Fibroblast of skin of left quadriceps (primary cell): ENCODE results near the gene SLC6A6.

Experiments
- DNase-seq, 2 experiments: peaks; one replicate each; pipeline ENCODE4 v3.0.0-alpha.2; 2013; ENCODE audit warnings: low read depth in 2 of 2

Gene SLC6A6

DNA sequence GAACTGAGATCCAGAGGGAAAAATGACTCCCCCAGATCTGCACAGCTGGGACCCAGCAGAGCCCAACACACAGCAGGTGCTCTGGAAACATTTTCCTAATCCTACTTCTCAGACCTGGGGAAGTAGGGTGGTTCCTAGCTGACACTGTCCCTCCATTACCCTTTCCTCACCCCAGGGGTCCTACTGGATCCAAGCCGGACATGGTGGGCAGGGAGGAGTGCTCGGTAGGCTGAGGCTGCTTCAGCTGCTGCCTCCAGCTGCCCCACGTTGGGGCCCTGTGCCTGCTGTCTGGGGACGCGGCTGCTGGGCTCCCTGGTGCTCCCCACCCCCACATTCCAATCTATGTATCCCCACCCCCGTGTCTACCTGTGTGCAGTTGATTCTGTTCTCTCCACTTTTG is 29.8 kb upstream of the SLC6A6 start:
- DNase-seq, result no peak

DNA sequence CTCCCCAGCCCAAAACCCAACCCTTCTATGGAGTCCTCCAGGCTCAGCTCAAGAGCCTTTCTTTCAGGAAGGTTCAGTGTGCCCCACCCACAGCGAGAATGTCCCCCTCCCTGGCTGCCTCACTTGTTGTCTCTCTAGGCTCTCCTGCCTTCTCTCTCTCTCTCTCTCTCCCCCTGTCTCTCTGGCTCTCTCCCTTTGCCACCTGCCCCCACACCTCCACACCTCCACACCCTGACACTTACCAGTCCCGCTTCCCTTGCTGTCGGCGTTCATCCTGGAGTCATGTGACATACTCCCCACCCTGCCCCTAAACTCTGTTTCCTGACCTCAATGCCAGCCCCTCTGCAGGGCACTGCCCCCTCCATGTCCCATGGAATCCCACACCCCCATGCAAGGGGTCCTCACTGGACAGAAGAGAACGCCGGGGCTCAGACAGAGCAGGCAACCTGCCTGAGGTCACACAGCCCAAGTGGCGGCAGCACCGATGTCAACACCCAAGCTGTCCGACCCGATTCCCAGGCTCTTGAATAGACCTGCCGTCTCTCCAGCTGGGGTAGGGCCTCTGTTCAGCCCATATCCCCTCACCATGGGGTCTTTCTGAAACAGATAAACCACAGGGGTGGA is 28.5 kb upstream of the SLC6A6 start:
- no peak for DNase-seq

DNA sequence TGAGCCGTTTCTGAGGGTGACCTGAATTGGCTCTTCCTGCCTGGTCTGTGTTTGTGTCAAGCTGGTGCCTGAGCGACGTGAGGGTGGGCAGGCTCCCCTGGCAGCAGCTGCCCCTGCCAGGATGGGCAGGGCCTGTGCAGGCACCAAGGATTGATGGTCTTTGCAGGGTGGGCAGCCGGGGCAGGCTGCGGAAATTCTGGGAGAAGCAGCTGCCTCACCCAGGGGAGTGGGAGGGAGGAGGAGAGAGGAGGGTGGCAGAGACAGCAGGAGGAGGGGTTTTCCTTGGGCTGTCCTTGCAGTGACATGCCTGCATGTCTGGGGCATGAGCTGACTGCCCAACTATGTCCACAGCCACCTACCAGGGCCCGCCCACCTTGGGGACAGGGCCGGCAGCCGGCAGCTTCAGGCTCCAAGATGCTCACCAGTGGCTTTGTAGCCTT is 27.9 kb upstream of the SLC6A6 start:
- DNase-seq, result no peak

DNA sequence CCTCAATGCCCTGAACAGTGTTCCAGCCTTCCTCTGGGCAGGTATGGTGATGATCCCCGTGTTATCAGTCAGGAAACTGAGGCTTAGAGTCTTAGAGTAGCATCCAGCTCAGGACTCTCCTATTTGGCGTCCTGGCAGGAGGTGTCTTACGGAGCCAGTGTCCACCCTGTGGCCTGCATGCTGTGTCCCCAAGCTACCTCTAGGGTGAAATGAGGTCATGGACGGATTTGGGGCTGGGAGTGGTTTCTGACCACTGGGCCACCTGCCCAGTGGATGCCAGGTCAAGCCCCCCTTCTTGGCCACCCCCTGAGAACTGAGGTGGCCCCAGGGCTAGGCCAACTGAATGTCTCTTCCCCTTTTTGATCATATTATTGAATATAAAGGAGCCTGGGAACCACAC is 27.2 kb upstream of the SLC6A6 start:
- no peak for DNase-seq

DNA sequence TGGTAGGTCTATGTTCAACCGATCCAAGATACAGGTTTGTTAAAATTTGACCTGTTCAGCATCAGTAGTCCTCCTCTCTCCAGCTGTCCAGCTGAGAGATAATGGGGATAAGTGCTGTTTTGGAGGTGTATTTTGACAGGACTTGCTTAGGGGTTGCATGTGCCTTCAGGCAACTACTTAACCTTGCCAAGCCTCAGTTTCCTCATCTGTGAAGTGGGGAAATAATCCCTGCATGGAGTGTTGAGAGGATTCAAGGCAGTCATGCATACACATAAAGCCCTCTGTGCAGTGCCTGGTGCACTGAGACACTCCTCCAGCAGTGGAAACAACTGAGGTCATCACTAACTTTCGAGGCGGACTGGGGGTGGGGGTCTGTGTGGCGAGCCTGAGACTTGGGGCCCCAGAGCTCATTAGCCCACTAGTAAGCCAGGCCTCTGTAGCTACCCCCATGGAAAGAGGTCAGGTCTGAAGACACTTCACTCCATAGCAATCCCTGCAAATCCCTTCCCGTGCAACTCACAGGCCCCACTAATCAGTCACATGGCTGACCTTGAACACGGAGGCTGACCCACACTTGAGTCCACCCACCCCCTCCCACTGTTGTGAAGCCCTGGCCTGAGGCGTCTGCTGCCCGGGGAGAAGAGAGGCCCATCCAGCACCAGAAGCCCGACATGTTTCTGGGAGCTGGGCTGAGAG is 25.9 kb upstream of the SLC6A6 start:
- DNase-seq, result no peak

DNA sequence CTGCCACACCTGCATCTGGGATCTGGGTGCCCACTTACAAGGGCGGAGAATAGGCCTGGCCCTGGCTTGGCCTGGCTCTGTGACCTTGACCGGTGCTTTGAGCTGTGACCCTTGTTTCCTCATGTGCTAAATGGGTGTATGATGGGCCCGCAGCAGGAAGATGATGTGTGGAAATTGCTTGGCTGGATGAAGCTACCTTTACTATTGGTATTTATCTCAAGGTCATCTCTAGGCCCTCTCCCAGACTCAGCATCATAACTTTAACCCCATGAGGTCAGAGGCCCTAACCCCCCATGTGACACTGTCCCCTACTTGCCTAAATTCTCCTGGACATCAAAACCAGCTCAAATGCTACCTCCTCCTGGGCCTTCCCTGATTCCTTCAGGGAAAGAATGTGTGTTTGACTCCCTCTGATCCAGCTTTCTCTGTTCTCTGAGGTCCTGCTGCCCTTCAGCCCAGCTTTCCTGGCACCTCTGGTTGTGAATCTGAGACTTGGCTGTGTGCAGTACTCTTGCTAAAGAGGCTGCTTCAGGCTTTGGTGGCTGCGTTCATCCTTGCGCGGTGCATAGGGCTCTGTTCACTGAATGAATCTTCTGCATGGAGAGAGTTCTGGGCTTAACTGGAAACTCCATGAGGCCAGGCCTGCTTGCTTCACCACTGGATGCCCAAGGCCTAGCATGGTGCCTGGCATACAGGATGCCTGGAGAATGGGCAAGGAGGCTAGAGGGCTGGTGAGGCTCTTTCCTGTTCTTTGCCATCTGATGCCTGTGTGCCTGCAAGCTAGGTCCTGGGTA is 25.2 kb upstream of the SLC6A6 start:
- no peak for DNase-seq

DNA sequence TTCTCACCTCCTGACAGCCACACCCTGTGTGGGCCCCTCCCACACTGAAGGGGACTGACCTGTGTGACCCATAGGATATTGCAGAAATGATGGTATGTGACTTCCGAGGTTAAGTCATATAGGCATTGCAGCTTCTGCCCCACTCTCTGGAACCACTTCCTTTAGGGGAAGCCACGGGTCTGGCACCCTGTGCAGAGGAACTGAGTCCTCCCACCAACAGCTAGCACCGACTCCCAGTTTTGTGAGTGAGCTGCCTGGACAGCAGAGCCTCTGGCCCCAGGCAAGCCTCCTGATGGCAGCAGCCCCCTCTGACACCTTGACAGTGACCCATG is 24.6 kb upstream of the SLC6A6 start:
- no peak for DNase-seq

DNA sequence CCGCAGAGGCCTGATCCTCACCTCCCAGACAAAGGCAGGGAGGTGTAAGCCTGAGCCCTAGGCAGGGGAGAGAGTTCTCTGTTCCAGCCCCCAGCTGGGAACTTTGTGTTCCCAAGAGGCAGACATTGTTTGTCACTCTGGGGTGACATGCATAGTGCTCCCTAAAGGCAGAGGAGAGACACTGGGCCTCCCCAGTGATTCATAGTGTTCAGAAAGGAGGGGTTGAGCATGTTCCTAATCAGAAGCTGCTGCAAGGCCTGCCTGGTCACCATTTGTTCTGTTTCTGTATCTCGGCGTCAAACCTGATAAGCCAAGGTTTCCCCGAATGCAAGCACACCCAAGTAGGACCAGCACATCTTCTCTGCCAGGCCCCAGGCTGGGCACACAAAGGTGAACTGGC is 24.0 kb upstream of the SLC6A6 start:
- no peak for DNase-seq

DNA sequence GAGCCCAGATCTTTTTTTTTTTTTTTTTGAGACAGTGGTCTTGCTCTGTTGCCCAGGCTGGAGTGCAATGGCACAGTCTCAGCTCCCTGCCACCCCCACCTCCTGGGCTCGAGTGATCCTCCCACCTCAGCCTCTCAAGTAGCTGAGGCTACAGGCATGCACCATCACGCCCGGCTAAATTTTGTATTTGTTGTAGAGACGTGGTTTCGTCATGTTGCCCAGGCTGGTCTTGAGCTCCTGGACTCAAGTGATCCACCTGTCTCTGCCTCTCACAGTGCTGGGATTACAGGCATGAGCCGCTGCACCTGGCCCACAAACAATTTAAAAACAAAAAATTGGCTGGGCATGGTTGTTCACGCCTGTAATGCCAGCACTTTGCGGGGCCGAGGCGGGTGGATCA is 22.6 kb upstream of the SLC6A6 start:
- no peak for DNase-seq

DNA sequence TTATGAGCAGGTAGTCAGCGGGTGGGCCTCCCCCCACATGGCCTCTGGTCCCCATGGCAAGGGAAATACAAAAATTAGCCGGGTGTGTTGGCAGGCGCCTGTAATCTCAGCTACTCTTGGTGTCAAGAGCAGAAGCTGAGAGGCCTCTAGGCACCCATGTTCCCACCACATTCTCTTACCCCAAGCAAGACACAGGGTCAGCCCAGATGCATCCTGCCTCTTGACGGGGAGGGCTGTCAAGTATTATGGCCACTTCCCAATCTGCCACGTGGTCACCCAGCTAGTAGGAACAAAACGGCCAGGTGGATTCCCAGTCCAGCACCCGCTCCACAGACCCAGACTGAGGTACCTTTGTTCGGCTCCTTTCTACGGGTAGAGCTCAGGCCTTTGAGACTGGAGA is 16.2 kb upstream of the SLC6A6 start:
- no peak for DNase-seq

DNA sequence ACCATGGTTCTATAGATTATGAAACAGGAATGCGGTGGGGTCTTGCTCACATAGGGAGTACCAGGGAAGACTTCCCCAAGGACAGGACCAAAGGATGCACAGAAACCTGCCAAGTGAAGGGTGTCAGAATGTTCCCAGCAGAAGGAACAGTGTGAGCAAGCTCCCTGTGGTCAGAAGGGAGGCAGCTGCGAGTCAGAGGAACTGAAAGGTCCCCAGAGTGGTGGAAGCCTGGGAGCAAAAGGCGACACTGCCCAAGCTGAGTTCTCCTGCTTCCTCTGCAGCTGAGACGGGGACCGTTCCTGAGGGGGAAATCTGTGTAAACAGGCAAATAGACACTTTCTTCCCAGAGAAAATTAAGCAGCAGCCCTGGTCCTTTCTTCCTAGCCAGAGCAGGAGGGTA is 14.2 kb upstream of the SLC6A6 start:
- DNase-seq, result no peak

DNA sequence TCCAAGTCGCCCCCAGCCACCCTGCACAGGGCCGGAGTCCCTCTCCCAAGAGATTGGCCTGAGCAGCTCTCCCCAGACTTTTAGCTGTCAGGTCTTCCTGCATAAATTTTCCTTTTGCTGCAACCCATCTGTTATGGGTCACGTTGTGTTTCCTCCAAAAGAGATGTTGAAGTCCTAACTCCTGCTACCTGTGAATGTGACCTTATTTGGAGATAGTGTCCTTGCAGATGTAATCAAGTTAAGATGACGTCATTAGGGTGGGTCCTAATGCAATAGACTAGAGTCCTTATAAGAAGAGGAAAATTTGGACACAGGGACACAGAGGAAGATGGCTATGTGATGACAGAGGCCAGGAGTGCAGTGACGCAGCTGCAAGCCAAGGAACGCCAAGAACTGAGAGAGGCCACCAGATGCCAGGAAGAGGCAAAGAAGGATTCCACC is 13.2 kb upstream of the SLC6A6 start:
- no peak for DNase-seq

DNA sequence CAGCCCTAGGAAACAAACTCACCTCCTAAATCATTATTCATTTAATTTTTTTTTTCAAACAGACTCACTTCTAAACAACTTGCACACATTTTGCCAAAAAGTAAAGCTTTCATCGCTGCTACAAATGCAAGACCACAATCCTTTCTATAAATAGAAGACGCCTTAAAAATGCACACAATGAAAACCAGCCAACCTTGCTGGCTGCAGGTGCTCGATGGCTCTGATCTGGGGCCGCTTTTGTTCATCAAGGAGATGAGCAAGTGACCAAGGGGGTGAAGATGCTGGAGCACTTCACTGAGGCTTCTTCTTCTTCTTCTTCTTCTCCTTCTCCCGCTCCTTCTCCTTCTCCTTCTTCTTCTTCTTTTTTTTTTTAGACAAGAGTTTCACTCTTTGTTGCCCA is 12.7 kb upstream of the SLC6A6 start:
- DNase-seq, result no peak

DNA sequence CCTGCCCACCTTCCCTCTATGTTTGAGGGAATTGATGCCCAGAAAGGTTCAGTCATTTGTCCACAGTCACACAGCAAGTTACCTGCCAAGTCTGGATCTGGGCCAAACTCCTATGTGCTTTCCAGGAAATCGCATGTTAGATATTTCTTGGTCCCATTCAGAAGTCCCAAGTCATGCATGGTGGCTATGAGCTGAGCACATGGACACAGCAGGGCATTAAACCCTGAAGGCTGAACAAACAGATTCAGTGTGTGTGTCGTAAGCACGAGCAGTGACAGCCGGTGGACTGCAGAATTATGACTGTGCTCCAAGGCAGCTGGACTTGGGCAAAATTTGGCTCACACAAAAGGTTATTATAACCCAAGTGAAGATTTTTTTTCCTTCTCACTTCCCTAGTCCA is 11.4 kb upstream of the SLC6A6 start:
- DNase-seq, result no peak

DNA sequence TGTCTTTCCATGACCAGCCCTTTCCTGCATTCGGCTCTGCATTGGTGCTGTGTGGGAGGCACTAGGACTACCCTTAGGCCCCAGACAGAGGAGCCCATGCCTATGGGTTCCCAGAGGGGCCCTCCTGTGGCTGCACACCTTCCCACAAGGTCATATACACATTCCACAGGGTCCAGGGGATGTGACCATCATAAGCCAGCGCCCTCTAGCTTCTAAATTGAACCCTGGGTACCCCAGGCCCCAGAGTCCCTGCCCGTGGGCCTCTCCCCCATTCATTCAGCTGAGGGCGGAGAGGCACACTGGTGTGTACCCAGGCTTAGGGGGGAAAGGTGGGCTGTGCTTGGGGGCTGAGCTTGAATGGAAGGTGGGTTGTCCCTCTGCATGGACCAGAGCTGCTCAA is 10.2 kb upstream of the SLC6A6 start:
- no peak for DNase-seq

DNA sequence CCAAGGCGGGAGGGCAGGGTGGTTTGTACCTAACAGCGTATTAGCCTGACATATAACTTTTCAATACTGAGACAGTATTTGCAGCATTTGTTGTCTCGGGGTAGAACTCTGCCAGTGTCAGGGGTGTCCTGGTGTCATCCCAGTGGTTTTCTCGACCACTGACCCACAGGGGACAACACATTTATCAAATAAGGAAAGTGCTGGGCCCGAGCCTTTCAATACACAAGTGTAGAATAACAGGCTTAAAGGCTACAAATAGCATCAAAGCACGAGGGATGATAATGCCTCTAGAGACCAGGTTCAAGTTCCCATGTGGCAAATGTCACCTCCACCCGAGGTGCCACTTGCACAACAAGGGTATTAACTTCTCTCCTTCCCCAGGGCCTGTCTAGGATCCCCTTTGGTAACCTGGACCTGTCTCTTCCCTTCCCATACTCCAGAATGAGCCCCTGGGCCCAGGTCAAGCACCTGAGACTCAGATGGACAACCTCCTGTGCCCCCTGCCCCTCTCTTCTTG is 9.5 kb upstream of the SLC6A6 start:
- no peak for DNase-seq

DNA sequence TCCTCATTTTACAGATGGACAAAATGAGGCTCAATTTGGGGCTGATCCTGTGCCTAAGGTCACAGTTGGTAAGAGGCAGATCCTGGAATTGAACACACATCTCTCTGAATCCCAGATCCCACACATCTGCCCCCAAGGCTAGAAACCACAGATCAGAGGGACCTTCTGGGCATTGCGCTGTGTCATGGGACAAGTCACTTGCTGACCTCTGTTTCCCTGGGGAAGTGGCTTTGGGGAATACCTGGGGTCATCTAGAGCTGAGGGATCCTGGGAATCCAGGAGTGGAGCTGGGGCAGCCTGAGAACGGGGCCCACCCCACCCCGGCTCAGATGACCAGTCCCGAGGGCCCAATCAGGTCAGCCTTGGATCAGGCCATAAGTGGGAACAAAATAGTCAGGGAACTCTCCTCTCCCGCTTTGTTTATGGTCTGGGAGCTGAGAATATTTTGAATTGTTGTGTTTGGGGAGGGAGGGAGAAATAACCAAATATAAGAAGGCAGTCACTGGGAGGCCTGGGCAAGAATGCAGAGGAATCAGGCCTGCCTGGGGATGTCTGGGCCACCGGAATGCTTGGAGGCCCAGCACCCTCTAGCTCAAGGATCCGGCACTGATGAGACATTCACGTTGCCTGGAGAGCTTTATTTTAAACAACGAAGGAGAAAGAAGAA is 8.8 kb upstream of the SLC6A6 start:
- peak in 1 of 2 experiments; percentile 20 for DNase-seq

DNA sequence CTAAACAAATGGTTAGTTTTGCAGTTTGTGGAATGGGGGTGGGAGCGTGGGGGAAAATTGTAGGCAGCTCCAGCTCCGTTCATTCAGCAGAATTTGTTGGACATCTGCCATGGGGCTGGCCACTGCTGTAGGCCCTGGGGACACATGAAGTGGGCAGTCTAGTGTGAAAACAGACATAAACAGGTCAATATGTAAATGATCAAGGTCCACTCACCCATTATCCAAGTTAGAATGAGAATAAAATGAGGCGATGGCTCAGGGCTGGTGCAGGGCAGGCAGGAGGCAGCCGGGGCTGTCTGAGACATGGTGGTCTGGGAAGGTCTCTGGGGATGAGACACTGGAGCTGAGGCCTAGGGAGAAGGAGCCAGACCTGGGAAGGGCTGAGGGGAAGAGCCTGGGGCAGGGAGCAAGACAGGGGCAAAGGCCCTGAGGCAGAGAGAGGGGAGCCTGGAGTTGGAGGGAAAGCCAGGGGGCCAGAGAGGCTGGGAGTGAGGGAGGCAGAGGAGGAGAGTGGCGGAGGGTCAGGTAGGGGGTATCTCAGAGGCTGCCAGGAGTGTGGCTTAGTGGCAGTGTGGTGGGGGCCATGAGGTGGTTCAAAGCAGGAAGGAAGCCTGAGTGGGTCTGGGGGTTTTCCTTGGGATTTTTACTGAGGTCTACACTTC is 6.2 kb upstream of the SLC6A6 start:
- DNase-seq, result no peak

DNA sequence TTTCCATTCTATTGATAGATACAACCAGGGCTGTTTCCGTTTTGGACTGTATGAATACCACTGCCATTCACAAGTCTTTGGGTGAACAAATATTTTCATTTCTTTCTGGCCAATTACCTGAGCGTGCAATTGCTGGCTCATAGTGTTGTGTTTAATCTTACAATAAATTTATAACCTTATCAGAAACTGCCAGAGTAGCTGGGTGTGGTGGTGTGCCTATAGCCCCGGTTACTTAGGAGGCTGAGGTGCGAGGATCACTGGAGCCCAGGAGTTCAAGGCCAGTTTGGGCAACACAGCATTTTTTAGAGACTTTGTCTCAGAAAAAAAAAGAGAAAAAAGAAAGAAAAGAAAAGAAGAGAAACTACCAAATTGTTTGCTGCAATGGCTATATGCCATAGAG is 5.4 kb upstream of the SLC6A6 start:
- no peak for DNase-seq

DNA sequence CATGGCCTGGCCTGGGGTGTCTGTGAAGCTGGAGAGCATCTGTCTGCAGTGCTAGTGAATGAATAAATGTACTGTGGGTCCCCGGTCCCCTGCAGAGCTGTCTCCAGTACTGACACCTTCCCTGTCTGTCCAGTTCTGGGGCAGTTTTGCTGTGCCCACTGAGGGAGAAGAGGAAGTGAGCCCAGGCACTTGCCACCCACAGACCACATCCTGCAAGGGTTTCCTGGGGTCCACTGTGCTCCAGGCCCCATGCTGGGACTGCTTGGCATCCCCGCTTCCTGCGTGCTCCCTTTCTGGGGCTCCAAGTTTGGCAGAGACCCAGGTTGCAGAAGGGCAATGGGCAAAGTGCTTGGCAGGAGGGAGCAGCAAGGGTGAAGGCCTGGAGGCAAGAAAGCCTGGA is 4.9 kb upstream of the SLC6A6 start:
- DNase-seq, result no peak

DNA sequence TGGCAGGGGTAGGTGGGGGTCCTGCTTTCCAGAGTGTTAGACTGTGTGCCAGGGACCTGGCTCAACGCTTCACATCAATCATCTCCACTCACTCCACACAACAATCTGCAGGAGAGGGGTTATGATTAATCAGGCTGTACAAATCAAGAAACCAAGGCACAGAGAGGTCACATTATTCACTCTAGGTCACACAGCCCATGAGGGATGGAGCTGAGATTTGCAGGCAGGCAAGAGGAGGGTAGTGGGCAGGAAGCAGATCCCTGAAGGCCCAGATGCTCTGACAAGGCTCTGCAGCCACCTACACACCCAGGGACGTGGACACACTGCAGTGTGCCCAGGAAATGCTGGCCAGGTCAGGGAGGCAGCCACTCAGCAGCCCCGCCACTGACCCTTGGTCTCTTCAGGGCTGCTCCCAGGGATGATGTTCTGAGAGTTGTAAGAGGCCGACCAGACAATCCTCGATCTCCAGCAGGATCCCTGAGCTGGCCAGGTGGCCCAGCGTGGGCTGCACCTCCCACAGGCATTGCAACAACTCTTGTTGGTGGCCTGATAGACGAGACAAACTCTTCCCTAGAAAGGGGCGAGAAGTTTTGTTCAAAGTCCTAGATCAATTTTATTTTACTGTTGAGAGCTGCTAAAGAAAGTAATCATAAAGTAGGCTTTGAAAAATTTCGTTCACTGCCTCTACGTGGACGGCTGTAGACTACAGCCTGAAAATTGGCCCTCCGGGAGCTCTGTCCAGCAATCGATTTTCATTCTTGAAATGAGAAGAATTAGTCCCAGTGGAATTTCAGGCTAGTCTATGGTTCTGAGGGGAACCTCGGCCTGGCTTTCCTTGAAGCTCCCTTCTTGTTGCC is 4.2 kb upstream of the SLC6A6 start:
- DNase-seq, result no peak
